Activated CD4-positive, alpha-beta T cell treated with anti-CD3 and anti-CD28 coated beads, Interleukin-2, amount 50 U/mL, for 1 hour (primary cell): ENCODE measurements around the gene PODNL1.
"Not testable (repeated sequence)": the region's sequence is repeated elsewhere in the genome, so short reads cannot be mapped to it uniquely, and the experiment has no call there.

ENCODE experiments used
- DNase-seq: peaks from one replicate; pipeline ENCODE4 v3.0.0-alpha.2; 2020

Gene PODNL1

GRCh38 chr19:13923194-13923987 is 14.8 kb downstream of the PODNL1 start:
- no peak for DNase-seq

- not testable (repeated sequence) for DNase-seq
Observed at GRCh38 chr19:13922118-13922517, 16.1 kb downstream of the PODNL1 start.

- no peak for DNase-seq
Observed at GRCh38 chr19:13920940-13921747, 17.1 kb downstream of the PODNL1 start.

GRCh38 chr19:13920524-13920923 is 17.7 kb downstream of the PODNL1 start:
- DNase-seq, result no peak

GRCh38 chr19:13918726-13919411 is 19.3 kb downstream of the PODNL1 start:
- no peak for DNase-seq

- no peak for DNase-seq
Observed at GRCh38 chr19:13917888-13918406, 20.3 kb downstream of the PODNL1 start.

GRCh38 chr19:13914777-13915176 is 23.4 kb downstream of the PODNL1 start:
- DNase-seq, result no peak

- no peak for DNase-seq
Observed at GRCh38 chr19:13913352-13913751, 24.9 kb downstream of the PODNL1 start.

GRCh38 chr19:13909430-13909829 is 28.8 kb downstream of the PODNL1 start:
- no peak for DNase-seq

- DNase-seq, result no peak
Observed at GRCh38 chr19:13908674-13909073, 29.5 kb downstream of the PODNL1 start.

- no peak for DNase-seq
Observed at GRCh38 chr19:13906910-13907309, 31.3 kb downstream of the PODNL1 start.

GRCh38 chr19:13906521-13906904 is 31.7 kb downstream of the PODNL1 start:
- DNase-seq, result peak; percentile 34

GRCh38 chr19:13905634-13906520 is 32.3 kb downstream of the PODNL1 start, which contains the start of the genes BRME1 and CC2D1A:
TSS of gene BRME1 (minus strand) at chr19:13906117. CDS start at chr19:13904892, 1,225 bp downstream.
TSS of gene CC2D1A (plus strand) at chr19:13906201. CDS start at chr19:13906442, 241 bp downstream.
- peak; percentile 94 for DNase-seq

GRCh38 chr19:13902993-13903555 is 35.1 kb downstream of the PODNL1 start:
- DNase-seq, result no peak

- DNase-seq, result no peak
Observed at GRCh38 chr19:13899912-13900584, 38.2 kb downstream of the PODNL1 start.

- no peak for DNase-seq
Observed at GRCh38 chr19:13899393-13899792, 38.8 kb downstream of the PODNL1 start.

GRCh38 chr19:13896227-13896626 is 42.0 kb downstream of the PODNL1 start:
- no peak for DNase-seq

GRCh38 chr19:13894552-13894951 is 43.7 kb downstream of the PODNL1 start:
- DNase-seq, result no peak

GRCh38 chr19:13892870-13893269 is 45.3 kb downstream of the PODNL1 start:
- no peak for DNase-seq

GRCh38 chr19:13890136-13890535 is 48.1 kb downstream of the PODNL1 start:
- no peak for DNase-seq

- DNase-seq, result no peak
Observed at GRCh38 chr19:13888281-13888680, 49.9 kb downstream of the PODNL1 start.
